Measurements from ENCODE around the gene CDK6.

DNA sequence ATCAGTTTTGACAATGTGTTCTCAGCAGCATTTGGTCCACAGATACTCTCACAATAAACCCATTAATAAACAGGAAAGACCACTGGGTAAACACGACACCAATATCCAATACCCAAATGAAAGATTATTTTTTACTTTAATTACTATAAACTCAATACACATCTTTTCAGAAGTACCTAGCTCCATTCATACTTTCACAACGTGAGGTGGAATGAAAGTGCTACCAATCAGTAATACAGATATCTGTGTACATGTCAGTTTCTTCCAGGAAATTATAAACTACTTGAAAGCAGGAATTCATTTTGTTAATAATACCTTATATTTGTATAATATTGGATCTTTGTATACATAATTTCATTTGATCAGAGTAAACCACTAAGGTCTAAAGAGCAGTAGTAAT lies 11.9 kb downstream of the CDK6 start:
- no peak for TF ChIP-seq CTCF (IDR thresholded peaks at IDR 0.05)
- TF ChIP-seq POLR2A (IDR thresholded peaks at IDR 0.05) = no peak

All from right lobe of liver (tissue), 4 donors.